Activated CD8-positive, alpha-beta memory T cell treated with anti-CD3 and anti-CD28 coated beads, Interleukin-2, amount 10 ng/mL, durations not matched to agents 7 days and 5 days (primary cell): ENCODE measurements around the gene PTPRN2. TPM values are rescaled to one million over a fixed set of nuclear protein-coding genes. Genes with fewer than 3 reads are reported as not detected.
A peak's percentile ranks its signal among the peaks of the same experiment; 100 is the strongest.
"Not testable (repeated sequence)": the region's sequence is repeated elsewhere in the genome, so short reads cannot be mapped to it uniquely, and the experiment has no call there.

Source experiments
- ATAC-seq: fragments of 150-1000 bp; cut with Tn5 transposase; one replicate; pipeline ENCODE4 v1.10.0; 2021; ENCODE audit warnings: moderate library complexity
- CTCF ChIA-PET: fragments of 350-600 bp; sonication (Branson Sonifier 250); formaldehyde crosslinking; loops from one replicate; lab custom pipeline; 2021; ENCODE audit warnings: antibody characterized with exemption; lab: Charles Lee
- DNase-seq: peaks from one replicate; pipeline ENCODE4 v3.0.0-alpha.2; 2020
- H3K27ac Mint-ChIP-seq: one replicate; pipeline ENCODE4 v1.8.0; 2021; ENCODE audit warnings: mild to moderate bottlenecking, mixed read lengths
- H3K27me3 Mint-ChIP-seq: one replicate; pipeline ENCODE4 v1.8.0; 2021; ENCODE audit warnings: mixed read lengths
- H3K36me3 Mint-ChIP-seq: one replicate; pipeline ENCODE4 v1.8.0; 2021; ENCODE audit warnings: mild to moderate bottlenecking, mixed read lengths
- H3K4me1 Mint-ChIP-seq: one replicate; pipeline ENCODE4 v1.8.0; 2021; ENCODE audit warnings: mixed read lengths
- H3K4me3 Mint-ChIP-seq: one replicate; pipeline ENCODE4 v1.8.0; 2021; ENCODE audit warnings: mild to moderate bottlenecking, moderate library complexity, mixed read lengths
- H3K9me3 Mint-ChIP-seq: one replicate; pipeline ENCODE4 v1.8.0; 2022; ENCODE audit warnings: low read depth, mixed read lengths
- total RNA-seq, 2 experiments: library from RNA; stranded (reverse); gene quantifications; one replicate each; pipeline ENCODE4 v1.2.3, GENCODE V29; 2021

Gene PTPRN2
- total RNA-seq, 2 experiments from 2014 or later = 3.2 to 5.7 TPM

DNA sequence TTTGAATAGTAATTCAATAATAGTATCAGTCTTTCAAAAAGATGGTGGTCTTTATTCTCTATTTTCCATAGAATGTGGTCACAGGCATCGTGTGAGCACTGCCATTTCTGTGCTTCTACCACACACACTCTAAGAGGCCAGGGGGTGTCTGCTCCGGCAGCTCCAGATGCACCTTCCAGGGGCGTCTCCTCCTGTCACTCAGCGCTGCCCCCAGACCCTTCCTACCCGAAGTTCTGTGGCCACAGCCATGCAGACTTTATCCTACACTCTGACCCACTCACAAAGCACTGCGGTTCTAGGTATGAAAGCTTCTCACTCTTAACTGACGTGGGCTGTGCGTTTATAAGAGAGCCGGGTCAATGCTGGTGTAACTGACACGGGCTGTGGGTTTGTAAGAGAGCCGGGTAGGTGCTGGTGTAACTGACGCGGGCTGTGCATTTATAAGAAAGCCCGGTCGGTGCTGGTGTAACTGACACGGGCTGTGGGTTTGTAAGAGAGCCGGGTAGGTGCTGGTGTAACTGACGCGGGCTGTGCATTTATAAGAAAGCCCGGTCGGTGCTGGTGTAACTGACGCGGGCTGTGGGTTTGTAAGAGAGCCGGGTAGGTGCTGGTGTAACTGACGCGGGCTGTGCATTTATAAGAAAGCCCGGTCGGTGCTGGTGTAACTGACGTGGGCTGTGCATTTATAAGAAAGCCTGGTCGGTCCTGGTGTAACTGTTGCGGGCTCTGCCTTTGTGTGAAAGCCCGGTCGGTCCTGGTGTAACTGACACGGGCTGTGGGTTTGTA, 886.0 kb downstream of the PTPRN2 start:
- H3K27ac Mint-ChIP-seq, H3K36me3 Mint-ChIP-seq, CTCF ChIA-PET, DNase-seq, H3K9me3 Mint-ChIP-seq, H3K4me1 Mint-ChIP-seq, H3K4me3 Mint-ChIP-seq, ATAC-seq: not testable (repeated sequence)
- H3K27me3 Mint-ChIP-seq = peaks cover 12% of the 10 kb centered on the region

DNA sequence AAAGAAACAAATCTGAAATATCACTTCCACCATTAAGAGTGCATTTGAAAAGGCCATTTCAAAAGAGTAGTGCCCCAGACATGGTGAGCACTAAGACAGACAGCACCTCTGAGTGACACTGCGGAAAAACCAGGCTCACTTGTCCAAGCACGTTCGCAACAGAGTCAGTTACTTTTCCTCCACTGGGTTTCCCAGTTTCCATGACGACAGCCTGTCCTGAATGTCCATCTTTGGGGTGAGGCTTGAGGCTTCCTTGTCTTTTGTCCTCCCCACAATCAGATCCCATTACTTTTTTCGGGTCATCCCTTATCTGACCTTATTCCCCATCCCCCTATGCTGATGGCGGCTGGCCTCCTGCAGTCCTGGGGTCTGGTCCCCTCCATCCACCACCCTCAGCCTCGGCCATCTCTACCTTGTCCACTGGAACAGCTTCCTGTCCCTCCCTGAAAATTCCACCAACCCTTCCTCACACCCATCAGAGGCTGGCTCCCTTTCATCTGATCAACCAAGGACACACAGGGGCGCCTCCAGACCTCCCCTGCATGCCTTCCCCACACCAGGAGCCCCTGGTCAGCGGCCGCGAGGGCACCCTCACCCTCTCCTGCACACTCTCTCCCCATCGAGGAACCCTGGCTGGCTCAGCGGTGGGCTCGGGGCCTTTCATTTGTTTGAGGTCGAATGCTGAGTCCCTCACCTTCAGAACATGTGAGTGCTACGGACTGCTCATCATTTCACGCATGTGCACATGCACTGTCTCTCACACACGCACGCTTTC, 887.2 kb downstream of the PTPRN2 start:
- Mint-ChIP-seq H3K36me3 (no peaks in the 10 kb centered on the region), H3K9me3 (no peaks in the 10 kb centered on the region), H3K27me3 (peaks cover 14% of the 10 kb centered on the region), H3K4me1 (no peaks in the 10 kb centered on the region), H3K27ac (no peak overlapping the region), H3K4me3 (no peak overlapping the region)
- DNase-seq (no peak), ATAC-seq (no peak)
- CTCF ChIA-PET = no interaction called here

DNA sequence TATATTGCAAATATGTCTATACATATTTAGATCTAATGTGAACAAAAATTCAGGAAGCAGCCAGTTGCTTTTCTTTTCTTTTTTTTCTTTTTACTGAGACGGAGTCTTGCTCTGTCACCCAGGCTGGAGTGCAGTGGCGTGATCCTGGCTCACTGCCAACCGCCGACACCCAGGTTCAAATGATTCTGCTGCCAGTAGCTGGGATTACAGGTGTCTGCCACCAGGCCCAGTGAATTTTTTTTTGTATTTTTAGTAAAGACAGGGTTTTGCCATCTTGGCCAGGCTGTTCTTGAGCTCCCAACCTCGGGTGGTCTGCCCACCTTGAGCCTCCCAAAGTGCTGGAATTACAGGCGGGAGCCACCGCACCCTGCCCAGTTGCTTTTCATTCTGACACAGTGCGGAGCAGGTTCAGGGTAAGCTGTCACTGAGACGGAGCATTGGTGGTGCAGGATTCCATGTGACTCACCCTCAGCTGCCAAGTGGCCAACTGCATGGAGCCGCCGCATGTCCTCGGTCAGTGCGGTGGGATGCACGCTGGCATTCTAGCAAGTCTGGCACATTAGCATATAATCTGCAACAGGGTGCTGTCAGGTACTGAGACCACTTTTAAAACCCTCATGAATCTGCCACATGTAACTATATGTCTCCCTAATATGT, 888.1 kb downstream of the PTPRN2 start:
- ATAC-seq (no peak), DNase-seq (no peak)
- CTCF ChIA-PET = no interaction called here
- H3K9me3 Mint-ChIP-seq = no peaks in the 10 kb centered on the region
- H3K4me3 Mint-ChIP-seq = no peak overlapping the region
- H3K4me1 Mint-ChIP-seq = no peaks in the 10 kb centered on the region
- H3K36me3 Mint-ChIP-seq = no peaks in the 10 kb centered on the region
- peaks cover 16% of the 10 kb centered on the region for H3K27me3 Mint-ChIP-seq
- no peak overlapping the region for H3K27ac Mint-ChIP-seq

DNA sequence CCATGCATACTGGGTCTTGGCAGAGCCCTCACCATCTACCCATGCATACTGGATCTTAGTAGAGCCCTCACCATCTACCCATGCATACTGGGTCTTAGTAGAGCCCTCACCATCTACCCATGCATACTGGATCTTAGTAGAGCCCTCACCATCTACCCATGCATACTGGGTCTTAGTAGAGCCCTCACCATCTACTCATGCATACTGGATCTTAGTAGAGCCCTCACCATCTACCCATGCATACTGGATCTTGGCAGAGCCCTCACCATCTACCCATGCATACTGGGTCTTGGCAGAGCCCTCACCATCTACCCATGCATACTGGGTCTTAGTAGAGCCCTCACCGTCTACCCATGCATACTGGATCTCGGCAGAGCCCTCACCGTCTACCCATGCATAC, 890.3 kb downstream of the PTPRN2 start:
- CTCF ChIA-PET, ATAC-seq, H3K27ac Mint-ChIP-seq, H3K4me3 Mint-ChIP-seq, DNase-seq, H3K36me3 Mint-ChIP-seq, H3K9me3 Mint-ChIP-seq, H3K4me1 Mint-ChIP-seq: not testable (repeated sequence)
- peaks cover 24% of the 10 kb centered on the region for H3K27me3 Mint-ChIP-seq

DNA sequence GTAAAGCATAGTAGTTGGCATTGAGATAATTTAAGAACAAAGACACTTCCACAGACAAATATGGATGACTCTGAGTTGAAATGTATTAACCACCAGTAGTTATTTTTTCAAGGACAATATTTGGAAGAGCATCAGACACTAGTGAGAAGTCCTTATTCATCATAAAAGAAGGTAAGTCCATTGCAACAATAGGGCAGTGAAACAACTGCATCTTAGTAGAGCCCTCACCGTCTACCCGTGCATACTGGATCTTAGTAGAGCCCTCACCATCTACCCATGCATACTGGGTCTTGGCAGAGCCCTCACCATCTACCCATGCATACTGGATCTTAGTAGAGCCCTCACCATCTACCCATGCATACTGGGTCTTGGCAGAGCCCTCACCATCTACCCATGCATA, 892.0 kb downstream of the PTPRN2 start:
- H3K27ac Mint-ChIP-seq, DNase-seq, H3K4me1 Mint-ChIP-seq, H3K9me3 Mint-ChIP-seq, ATAC-seq, H3K4me3 Mint-ChIP-seq, CTCF ChIA-PET, H3K36me3 Mint-ChIP-seq: not testable (repeated sequence)
- H3K27me3 Mint-ChIP-seq = peaks cover 33% of the 10 kb centered on the region

DNA sequence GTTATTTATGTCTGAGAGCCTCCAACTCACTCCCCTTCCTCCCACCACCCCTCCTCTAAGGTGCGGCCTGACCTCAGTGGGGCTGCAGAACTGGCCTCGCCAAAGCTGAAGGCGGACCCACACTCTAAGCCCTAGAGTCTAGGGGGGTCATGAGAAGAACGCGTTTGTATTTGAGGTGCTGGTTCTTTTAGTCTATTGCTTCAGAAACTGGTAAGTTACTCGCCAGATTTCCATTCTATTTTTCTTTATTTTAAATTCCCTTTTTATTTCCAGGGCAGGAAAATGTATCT, 893.3 kb downstream of the PTPRN2 start:
- no peak overlapping the region for H3K4me3 Mint-ChIP-seq
- no peaks in the 10 kb centered on the region for H3K36me3 Mint-ChIP-seq
- H3K27me3 Mint-ChIP-seq = peaks cover 35% of the 10 kb centered on the region
- no peak overlapping the region for H3K27ac Mint-ChIP-seq
- ATAC-seq (no peak), DNase-seq (no peak)
- H3K9me3 Mint-ChIP-seq = no peaks in the 10 kb centered on the region
- H3K4me1 Mint-ChIP-seq = peaks cover 6% of the 10 kb centered on the region
- CTCF ChIA-PET = no interaction called here

DNA sequence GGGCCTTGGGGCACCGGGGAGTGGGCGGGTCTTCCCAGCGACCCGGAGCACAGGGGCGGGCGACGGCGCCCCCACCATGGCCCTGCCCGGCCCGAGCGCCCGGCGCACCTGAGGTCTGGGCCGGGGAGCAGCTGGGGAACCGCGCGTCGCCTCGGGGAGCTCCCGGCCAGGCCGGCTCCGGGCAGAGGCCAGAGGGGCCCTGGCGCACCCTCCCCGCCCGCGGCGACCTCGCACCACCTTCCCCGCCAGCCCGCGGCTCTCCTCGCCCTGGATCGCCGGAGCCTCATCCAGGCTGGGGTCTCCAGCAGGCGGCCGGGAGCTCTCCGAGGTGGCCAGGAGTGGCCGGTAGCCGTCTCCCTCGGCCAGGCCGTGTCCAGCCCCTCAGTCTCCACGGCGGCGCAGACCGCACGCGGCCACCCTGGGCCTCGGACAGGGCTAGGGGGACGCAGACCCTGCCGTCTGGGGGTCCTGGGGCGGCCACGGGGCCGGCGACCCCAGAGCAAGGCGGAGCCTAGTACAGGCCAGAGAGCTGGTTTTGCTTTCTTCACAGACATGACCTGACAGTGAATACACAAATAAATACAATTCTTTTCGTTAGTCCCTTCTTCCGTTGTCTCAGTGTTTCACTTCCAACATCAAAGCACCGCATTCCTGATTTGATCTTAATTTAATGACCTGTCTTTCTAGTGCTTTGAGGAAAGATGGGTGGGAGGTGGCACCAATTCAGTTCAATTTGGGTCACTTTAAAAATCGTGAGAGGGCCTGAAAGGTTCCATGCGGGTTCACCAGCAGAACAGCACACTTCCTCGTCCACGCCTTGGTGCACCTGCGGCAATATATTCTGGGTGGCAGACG, 893.9 kb downstream of the PTPRN2 start:
- H3K36me3 Mint-ChIP-seq = no peaks in the 10 kb centered on the region

DNA sequence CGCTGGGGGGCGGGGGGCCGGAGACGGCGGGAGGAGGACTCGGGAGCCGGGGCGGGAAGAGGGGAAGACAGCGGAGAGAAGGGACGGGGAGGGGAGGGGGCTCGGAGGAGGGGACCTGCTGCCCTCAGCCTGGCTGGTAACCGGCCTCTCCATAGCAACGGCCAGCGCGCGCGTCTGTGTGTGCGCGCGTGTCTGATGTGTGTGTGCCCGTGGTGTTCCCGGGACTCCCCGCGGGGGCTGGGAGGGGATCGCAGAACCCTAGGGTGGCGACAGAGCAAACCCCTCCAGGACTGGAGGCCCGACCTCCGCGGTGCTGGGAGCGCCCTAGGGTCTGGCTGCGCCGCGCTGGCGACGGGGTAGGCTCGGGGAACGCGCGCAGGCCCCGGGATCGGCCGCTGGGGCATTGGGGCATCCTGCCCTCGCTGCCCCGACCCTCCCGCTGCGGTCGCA, 894.5 kb downstream of the PTPRN2 start:
- DNase-seq = no peak
- Mint-ChIP-seq H3K4me1 (peaks cover 6% of the 10 kb centered on the region), H3K27ac (no peak overlapping the region), H3K9me3 (no peaks in the 10 kb centered on the region), H3K27me3 (peaks cover 44% of the 10 kb centered on the region), H3K4me3 (no peak overlapping the region), H3K36me3 (no peaks in the 10 kb centered on the region)
- ATAC-seq = no peak
- CTCF ChIA-PET = no interaction called here

More for the DNA sequence above, 893.9 kb downstream of the PTPRN2 start:
- no peak for ATAC-seq
- Mint-ChIP-seq H3K4me1 (peaks cover 6% of the 10 kb centered on the region), H3K4me3 (no peak overlapping the region), H3K27ac (no peak overlapping the region), H3K9me3 (no peaks in the 10 kb centered on the region), H3K27me3 (peaks cover 37% of the 10 kb centered on the region)
- no peak for DNase-seq
- CTCF ChIA-PET = no interaction called here

DNA sequence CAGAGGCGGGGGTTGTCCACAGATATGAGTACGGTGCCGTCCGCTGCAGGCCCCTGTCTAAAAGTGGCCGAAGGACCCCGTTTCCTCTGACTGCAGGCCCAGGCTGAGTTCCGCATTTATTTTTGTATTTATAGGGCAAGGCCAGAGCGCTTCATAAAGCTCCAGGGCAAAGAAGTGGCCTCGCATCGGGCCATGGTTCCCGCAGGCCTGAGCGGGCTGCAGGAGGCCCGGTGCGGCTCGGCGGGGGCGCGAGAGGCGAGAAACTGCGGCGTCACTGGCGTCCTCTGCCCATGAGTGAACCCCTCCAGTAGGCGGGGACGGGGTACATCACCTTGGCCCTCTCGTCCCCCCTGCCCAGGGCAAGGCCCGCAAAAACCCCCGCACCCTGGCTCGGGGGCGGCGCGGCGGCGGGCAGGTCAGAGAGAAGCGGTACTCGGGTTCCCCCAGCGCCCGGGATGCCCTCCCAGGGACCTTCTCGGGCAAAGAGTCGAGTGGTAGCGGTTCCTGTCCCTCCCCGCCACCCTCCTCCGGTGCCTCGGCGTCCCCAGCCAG, 895.1 kb downstream of the PTPRN2 start:
- peaks cover 6% of the 10 kb centered on the region for H3K4me1 Mint-ChIP-seq
- H3K9me3 Mint-ChIP-seq = no peaks in the 10 kb centered on the region
- peaks cover 49% of the 10 kb centered on the region for H3K27me3 Mint-ChIP-seq
- no peak overlapping the region for H3K4me3 Mint-ChIP-seq
- ATAC-seq = no peak
- no peak for DNase-seq
- CTCF ChIA-PET = no interaction called here
- no peak overlapping the region for H3K27ac Mint-ChIP-seq
- no peaks in the 10 kb centered on the region for H3K36me3 Mint-ChIP-seq

DNA sequence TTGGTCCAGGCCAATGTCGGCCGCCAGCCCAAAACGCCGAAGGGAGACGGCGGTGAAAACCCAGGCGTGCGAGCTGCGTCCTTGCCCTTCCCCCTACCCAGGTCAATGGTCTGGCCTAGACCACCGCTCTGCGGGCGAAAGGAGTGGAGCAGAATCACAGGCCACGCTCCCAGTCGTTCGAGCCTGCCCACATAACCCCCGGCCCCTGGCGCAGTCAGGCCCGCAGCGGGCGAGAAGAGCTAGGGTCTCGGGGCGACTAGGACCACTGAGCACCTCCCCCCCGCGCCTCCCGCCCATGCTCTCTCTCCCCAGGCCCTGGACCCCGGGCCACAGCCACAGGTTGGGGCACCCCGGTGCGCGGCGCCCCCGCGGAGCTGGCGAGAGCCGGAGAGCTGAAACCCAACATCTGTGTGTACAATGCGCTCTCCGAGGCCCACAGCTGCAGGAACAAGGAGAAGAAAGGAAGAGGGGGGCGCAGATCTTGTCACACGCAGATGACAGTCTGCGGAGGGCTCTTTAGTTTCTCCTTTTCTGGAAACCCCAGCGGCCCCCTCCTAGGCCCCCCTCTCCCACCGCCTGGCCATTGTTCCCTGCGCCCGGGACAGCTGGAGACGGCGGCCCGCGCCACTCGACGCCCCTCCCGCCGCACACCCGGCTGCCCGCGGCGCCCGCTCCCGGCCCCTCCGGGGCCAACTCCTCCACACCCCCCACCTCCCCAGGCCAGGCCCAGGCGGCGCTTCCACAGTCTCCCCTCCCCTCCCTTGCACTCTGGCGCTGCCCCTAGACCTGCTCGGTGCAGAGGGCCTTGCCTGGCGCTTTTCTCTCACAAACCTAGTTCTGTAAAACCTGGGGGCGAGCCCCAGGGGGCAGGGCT, 895.8 kb downstream of the PTPRN2 start:
- no peak for ATAC-seq
- DNase-seq = no peak
- no peak overlapping the region for H3K4me3 Mint-ChIP-seq
- H3K27me3 Mint-ChIP-seq = peaks cover 57% of the 10 kb centered on the region
- CTCF ChIA-PET = no interaction called here
- no peaks in the 10 kb centered on the region for H3K36me3 Mint-ChIP-seq
- H3K27ac Mint-ChIP-seq = no peak overlapping the region
- H3K9me3 Mint-ChIP-seq = no peaks in the 10 kb centered on the region
- H3K4me1 Mint-ChIP-seq = peaks cover 6% of the 10 kb centered on the region

DNA sequence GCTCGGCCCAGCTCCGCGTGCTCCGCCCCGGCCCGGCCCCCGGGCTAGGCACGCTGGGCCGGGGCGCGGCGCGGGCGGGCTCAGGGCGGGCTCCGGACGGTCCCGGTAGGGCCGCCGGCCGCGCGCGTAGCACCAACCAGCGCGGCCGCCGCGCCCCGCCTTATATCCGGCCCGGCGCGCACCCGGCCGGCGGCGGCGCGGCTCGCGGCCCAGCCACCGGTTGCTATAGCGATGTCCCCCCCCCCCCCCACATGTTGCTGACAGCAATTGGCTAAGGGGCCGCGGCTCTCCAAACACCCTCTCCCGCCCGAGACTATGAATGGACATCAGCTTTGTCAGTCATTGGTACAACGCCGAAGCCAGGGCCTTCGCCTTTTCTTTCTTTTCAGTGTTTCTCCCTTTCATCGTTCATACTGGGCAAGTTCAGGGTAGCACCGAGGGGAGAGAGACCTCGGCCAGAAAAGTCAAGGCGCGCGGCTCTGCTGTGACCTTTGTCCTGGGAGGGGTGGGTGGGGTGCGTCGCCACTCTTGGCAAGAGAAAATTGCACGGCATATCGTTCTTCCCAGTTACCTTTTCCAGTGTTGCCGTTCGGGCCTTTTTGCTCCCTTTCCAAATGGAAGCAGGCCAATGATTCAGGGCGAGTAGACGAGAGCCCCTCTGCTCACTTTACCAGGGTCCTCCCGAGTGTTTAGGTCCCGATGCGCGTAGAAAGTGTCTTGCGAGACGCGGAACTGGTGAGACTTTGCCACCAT, 896.6 kb downstream of the PTPRN2 start:
- CTCF ChIA-PET = interaction anchor here (1.6 kb wide), 1 partner anchor 259 kb away, joined by 4 read pairs; no protein-coding TSS in a partner anchor
- DNase-seq = no peak
- peak overlapping the region; percentile 21 for H3K4me3 Mint-ChIP-seq
- H3K36me3 Mint-ChIP-seq = no peaks in the 10 kb centered on the region
- H3K4me1 Mint-ChIP-seq = peaks cover 6% of the 10 kb centered on the region
- no peak overlapping the region for H3K27ac Mint-ChIP-seq
- H3K27me3 Mint-ChIP-seq = peaks cover 65% of the 10 kb centered on the region
- peak; percentile 64 for ATAC-seq
- no peaks in the 10 kb centered on the region for H3K9me3 Mint-ChIP-seq
